Middle frontal gyrus (tissue), 1 donor: Measurements from ENCODE around the gene PLD1.
"Not testable (repeated sequence)": the region's sequence is repeated elsewhere in the genome, so short reads cannot be mapped to it uniquely, and the experiment has no call there.

ENCODE experiments used
- DNase-seq: peaks from one replicate; pipeline ENCODE4 v3.0.0-alpha.2; 2015; ENCODE audit warnings: low spot score; ENCODE audit errors: extremely low spot score

Gene PLD1

DNA sequence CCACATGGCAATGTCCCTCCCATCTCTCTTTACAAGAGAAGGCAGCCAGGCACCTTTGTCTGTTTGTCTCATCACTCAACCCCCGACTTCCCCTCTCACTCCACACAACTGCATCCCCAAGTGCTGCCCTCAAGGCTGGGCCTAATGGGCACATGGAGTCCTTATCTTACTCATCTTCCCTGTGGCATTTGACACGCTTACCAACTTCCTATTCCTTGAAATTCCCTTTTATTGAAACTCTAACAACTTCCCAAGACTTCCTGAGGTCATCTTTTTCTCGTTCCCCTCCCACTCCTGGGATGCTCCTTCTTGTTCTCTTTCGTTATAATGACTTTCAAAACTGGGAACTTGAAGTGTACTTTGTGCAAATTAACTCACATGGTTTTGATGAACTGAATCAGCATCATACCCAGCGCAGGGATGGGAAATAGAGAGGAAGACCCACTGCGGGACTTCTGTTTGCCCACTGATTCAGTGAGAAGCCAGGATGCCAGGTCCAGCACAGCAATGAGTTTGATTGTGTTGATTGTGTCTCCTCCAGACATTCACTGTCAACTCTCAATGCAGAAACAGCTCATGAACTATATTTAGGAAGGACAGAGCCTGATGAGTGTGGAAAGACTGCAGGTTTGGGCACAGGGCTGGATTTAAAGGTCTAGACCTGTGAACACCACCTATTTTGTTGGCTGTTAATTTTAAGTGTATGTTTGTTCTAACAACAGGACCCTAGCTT lies 245.4 kb downstream of the PLD1 start:
- no peak for DNase-seq

DNA sequence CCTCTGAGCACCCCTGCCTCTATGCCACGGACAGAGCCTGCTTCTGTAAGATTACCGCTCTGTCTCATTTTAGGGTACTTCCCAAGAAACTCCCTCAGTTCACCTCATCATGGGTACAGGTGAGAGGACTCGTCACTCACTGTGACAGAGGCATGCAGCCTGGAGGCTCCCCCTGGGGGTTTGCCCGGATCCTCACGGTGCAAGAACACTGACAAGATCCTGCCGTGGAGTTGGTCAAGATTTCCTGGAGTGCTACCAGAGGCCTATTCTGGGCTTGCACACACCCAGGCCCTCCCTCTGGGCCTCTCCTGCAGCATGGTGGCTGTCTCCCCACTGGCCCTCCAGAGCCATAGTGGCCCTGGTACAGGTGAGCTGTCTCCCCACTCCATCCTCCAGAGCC lies 247.0 kb downstream of the PLD1 start:
- no peak for DNase-seq

DNA sequence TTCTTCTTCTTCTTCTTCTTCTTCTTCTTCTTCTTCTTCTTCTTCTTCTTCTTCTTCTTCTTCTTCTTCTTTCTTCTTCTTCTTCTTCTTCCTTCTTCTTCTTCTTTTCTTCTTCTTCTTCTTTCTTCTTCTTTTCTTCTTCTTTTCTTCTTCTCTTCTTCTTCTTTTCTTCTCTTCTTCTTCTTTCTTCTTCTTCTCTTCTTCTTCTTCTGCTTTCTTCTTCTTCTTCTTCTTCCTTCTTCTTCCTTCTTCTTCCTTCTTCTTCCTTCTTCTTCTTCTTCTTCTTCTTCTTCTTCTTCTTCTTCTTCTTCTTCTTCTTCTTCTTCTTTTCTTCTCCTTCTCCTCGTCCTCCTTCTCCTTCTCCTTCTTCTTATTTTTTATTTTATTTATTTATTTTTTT lies 247.8 kb downstream of the PLD1 start:
- DNase-seq: not testable (repeated sequence)

DNA sequence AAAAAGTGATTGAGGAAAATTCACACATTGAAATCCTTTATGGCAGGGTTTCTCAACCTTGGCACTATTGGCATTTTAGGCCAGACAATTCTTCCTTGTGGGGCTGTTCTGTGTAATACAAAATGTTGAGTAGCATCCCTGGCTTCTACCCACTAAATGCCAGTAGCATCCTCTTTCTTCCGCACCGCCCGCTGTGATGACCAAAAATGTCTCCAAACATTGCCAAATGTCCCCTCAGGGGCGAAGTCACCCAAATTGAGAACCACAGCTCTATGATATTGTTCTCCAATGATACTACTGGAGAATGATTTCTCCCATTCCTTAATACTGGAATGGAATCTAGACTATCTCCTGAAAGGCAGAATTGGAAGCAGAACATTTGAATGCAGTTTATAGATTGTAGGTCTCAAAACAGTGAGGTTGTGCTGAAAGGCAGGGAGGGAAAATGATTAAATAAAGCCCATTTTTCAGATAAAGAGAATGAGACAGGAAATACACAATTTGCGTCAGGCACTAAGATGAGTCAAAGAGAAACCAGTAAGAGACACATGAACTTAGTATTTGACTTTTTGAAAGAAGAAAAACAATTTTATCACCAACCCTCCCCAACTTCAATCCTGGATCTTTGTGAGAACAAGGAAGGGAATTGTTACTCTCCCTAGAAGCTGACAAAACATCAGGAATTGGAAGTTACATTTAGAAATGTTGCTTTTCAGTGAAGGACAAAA lies 248.5 kb downstream of the PLD1 start:
- DNase-seq: no peak

DNA sequence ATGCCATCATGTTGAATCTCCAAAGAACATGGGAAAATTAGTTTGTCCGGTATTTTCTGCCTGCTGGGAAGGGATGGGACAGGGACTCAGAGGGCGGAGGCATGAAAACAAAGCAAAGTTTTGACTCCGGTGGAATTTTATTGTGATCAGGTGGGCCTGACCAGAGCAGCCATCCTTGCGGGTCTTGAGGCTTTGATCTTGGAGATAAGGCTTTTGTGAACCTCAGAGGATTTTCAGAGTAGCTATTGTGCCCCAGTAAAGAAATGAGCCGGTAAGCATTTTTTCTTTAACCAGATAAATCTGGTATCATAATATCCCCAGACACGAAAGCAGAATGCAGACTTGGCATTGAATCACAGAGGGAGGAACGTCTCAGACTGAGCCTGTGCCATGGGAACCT lies 250.7 kb downstream of the PLD1 start:
- no peak for DNase-seq

DNA sequence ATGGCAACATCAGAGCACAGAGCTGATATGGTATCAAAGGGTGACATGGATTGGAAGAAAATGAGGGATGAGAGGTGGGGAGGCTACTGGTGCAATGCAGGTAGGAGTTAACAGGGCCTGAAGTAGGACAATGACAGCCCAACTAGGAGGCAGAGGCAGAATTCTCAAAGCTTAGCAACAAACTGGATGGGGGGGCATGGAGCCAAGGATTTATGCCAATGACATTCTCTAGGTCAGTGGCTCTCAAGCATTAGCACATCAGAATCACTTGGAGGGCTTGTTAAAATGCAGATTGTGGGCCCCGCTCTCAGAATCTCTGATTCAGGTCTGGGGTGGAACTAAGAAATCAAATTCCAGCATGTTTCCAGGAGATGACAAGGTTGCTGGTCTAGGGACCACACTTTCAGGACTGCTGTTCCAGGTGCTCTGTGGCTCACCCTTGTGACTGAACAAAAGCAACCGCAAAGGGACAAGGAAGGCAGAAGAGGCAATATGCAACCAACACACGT lies 252.0 kb downstream of the PLD1 start:
- no peak for DNase-seq

DNA sequence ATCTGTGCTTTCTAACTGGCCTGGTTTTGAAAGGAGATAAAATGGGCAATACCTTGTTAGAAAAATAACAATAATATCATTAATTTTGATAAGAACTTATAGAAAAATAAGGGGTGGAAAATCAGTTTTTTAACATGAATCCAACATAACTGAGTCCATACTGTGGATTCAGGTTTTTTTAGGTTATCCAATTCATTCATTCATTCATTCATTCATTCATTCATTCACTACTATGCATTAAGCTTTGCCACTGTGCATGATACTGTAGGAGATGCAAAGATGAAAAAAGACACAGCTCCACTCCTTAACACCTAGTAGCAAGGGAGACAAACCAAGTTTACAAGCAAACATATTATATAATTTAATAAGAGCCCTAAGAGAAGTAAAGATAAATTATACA lies 253.1 kb downstream of the PLD1 start:
- DNase-seq: no peak

DNA sequence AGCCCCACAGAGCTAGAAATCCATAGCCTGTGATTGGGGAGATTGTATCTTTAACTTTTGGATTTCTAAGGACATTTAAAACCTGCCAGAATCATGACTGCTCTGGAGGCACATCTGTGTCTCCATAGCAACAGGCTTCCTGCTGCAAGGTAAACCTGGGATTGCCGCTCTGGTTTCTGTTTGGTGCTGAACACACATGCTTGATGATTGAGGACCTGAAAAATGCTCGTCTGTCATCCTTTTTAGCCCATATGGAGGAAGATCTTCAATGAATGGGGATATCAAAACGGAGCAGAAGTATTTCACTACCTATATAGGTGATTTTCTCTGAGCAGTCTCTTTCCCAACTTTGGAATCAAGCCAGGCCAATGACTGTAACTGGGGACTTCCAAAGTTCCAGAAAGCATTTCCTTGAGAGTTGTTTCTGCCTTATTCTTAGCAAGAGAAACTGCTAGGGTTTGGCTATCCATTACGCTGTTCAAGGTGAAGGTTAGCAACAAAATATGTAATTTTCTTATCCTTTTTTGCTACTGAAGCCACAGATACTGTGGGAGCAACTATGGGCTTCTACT lies 253.6 kb downstream of the PLD1 start:
- DNase-seq: no peak

DNA sequence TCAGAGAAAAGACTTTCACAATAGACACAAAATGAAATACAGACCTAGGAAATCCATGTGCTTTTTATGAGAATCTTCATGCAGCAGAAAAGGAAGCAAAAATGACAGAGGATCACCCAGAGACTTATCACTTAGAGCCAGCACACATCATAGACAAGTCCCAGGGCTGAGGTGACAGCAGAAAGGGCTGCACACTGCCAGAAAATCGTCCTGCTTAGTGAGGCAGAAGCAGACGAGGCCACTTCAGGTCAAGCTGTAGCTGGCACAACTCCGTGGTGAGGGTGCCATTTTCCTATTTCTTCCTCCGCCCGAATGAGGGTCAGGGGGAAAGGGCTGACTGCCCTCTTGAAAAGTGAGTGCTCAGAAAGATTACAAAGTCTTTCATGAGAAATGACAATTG lies 254.1 kb downstream of the PLD1 start:
- DNase-seq: no peak

DNA sequence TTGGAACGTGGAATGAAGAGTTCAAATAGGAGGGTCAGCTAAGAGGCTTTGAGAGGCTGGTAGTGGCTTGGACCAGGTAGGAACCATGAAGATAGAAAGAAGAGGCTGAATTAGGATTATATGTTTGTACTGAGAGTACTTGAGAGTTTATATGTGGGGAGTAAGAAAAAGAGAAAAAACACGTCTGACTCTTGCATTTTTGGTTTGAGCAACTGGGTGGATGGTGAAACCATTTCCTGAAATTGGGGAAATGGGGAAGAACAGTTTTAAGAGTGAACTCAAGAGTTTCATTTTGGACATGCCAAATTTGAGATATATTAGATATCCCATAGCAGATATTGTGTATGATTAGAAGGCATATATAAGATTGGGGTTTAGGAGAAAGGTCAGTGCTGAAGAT lies 257.2 kb downstream of the PLD1 start:
- no peak for DNase-seq

DNA sequence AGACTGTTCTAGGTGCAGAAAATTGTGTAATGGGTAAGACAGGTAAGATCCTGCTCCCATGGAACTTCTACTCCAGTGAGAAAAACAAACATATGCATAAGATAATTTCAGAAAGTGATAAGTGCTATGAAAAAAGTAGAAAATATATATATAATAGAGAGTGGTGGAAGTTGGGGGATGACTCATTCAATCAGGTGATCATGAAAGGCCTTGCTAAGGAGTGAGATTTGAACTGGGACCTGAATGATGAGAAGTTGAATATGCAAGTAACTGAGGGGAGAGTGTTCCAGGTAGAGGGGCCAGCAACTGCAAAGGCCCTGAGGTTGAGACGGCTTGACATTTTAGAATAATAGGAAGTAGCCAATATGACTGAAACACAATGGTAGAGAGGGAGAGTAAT lies 257.8 kb downstream of the PLD1 start:
- no peak for DNase-seq

DNA sequence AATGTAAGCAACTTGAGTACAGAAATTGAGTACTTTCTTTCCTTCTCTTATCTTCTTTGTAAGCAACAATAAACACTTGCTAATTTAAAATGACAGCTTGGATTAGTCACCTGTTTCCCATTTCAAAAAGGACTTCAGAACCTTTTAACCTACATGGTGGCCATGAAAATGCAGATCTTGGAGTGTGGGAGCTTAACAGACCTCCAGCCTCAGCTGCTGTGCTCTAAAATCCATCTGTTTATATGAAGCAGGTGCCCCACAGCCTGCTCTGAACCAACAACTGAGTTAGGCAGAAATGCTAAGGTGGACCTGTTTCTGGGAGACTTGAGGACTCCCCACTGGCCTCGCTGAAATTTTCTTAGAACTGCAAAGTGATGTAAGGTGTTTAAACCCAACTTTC lies 259.0 kb downstream of the PLD1 start:
- no peak for DNase-seq
